ENCODE data around the gene SEMA3F.

- TF ChIP-seq, protein P1, sequence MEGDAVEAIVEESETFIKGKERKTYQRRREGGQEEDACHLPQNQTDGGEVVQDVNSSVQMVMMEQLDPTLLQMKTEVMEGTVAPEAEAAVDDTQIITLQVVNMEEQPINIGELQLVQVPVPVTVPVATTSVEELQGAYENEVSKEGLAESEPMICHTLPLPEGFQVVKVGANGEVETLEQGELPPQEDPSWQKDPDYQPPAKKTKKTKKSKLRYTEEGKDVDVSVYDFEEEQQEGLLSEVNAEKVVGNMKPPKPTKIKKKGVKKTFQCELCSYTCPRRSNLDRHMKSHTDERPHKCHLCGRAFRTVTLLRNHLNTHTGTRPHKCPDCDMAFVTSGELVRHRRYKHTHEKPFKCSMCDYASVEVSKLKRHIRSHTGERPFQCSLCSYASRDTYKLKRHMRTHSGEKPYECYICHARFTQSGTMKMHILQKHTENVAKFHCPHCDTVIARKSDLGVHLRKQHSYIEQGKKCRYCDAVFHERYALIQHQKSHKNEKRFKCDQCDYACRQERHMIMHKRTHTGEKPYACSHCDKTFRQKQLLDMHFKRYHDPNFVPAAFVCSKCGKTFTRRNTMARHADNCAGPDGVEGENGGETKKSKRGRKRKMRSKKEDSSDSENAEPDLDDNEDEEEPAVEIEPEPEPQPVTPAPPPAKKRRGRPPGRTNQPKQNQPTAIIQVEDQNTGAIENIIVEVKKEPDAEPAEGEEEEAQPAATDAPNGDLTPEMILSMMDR (IDR thresholded peaks at IDR 0.05; ENCODE audit: low read depth, low read length): no peak
- TF ChIP-seq EZH2phosphoT487 (IDR thresholded peaks at IDR 0.05; ENCODE audit: low read depth): no peak
Observed at GRCh38 chr3:50185230-50185629, 30.1 kb downstream of the SEMA3F start.
